GM10248 (cell line): ENCODE results near the gene FILIP1L.

Source experiments
- CTCF ChIA-PET: fragments of 300-600 bp; sonication (Branson Sonifier 250); formaldehyde crosslinking; extraction: SDS; loops from one replicate; lab custom pipeline; 2021; ENCODE audit warnings: antibody characterized with exemption; lab: Yijun Ruan, JAX
- POLR2A ChIA-PET: fragments of 350-650 bp; sonication (Branson Sonifier 250); formaldehyde crosslinking; extraction: SDS; loops from one replicate; lab custom pipeline; 2020; ENCODE audit warnings: antibody characterized with exemption; lab: Yijun Ruan, JAX
- DNase-seq: peaks from one replicate; pipeline ENCODE4 v3.0.0; 2012; ENCODE audit errors: extremely low spot score
- TF ChIP-seq, protein P1 (sequence below): IDR thresholded peaks from 2 replicates; pipeline ENCODE4 v1.5.1; 2012; ENCODE audit warnings: mild to moderate bottlenecking, low read depth; ENCODE audit errors: extremely low read depth, missing control alignments, control extremely low read depth

Gene FILIP1L

DNA sequence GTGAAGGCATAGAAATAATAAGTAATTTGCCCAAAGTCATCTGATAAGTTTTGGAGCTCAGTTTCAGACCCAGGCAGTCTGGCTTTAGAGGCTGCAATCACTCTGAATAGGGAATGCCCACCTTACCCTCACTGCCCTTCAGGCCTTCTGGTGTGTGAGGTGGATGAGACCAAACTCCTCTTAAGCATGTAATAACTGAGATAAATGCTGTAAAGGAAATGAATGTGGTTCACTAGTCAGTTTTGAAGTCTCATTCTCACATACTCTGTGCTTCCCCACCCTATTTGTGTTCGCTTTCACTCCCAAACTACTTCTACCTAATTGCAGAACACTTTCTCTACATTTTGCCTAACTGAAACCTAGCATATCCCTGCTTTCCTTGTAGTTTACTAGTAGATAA lies 144.1 kb downstream of the FILIP1L start:
- POLR2A ChIA-PET, result no interaction called here
- DNase-seq, result peak; percentile 39
- TF ChIP-seq, protein P1, sequence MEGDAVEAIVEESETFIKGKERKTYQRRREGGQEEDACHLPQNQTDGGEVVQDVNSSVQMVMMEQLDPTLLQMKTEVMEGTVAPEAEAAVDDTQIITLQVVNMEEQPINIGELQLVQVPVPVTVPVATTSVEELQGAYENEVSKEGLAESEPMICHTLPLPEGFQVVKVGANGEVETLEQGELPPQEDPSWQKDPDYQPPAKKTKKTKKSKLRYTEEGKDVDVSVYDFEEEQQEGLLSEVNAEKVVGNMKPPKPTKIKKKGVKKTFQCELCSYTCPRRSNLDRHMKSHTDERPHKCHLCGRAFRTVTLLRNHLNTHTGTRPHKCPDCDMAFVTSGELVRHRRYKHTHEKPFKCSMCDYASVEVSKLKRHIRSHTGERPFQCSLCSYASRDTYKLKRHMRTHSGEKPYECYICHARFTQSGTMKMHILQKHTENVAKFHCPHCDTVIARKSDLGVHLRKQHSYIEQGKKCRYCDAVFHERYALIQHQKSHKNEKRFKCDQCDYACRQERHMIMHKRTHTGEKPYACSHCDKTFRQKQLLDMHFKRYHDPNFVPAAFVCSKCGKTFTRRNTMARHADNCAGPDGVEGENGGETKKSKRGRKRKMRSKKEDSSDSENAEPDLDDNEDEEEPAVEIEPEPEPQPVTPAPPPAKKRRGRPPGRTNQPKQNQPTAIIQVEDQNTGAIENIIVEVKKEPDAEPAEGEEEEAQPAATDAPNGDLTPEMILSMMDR, result no peak
- CTCF ChIA-PET, result interaction anchor here (1.8 kb wide), 1 partner anchor 15 kb away, joined by 6 read pairs; no protein-coding TSS in a partner anchor

DNA sequence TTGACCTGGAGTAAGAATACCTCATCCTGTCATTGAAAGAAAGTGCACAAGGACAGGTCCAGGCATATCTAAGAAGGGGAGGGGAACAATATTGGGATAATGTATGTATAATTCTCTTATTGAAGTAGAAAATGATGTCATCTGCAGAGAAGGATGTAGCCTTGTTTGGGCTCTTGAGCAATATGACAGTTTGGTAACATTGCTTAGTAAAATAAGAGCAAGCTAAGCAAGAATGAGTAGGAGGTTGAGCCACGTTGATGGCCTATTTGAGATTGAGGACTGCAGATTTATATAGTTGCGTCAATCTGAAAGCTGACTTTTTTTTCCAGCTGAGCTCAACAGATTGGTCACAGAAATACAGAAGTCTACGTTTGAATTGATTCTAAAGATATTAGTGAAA lies 145.2 kb downstream of the FILIP1L start:
- ChIA-PET CTCF (interaction anchor here (0.6 to 1.8 kb wide), 2 partner anchors 13 to 18 kb away, joined by 3 to 6 read pairs; no protein-coding TSS in a partner anchor), POLR2A (no interaction called here)
- no peak for DNase-seq
- TF ChIP-seq, protein P1, result no peak

GRCh38 chr3:99967796-99968195 lies 146.5 kb downstream of the FILIP1L start:
- no peak for DNase-seq
- TF ChIP-seq, protein P1, result no peak
- ChIA-PET POLR2A (no interaction called here), CTCF (interaction anchor here (1.2 kb wide), 1 partner anchor 11 kb away, joined by 4 read pairs; no protein-coding TSS in a partner anchor)

GRCh38 chr3:99966662-99967416 lies 147.5 kb downstream of the FILIP1L start:
- DNase-seq, result no peak
- CTCF ChIA-PET, result interaction anchor here (1.2 kb wide), 1 partner anchor 10 kb away, joined by 4 read pairs; no protein-coding TSS in a partner anchor
- TF ChIP-seq, protein P1, result no peak
- POLR2A ChIA-PET, result no interaction called here

DNA sequence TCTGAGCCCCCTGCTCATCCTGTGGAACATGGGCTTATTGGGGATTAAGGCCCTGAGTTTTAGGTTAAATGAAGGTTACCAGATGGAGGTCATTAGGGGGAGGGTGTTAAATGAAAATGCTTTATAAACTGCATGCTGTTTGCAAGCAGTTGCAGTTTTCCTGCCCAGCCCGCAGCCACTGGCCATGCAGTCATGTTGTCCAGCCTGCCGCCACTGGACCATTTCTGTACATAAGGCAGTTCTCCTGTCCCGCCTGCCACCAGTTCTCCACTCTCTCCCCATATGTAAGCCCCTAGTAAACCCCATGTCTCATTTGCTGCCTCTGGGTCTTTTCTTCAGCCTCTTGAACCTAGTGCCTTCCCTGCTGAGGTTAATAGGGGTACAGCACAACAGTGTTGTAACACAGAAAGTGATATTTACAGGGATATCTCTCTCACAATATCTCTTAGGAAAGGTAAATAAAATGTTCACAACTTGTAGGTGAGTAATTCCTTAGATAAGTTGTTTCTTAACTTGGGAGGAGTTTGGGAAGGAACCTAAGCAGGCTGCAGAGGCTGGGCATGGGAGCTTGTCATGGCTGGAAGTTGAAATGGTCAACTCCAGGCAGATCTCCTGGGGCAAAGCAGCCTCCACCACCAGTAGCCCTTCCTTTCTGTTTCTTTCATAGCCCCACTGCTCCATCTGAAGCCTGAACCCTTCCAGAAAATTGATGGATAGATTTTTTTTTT lies 148.5 kb downstream of the FILIP1L start:
- TF ChIP-seq, protein P1, result no peak
- CTCF ChIA-PET, result no interaction called here
- DNase-seq, result no peak
- POLR2A ChIA-PET, result no interaction called here

DNA sequence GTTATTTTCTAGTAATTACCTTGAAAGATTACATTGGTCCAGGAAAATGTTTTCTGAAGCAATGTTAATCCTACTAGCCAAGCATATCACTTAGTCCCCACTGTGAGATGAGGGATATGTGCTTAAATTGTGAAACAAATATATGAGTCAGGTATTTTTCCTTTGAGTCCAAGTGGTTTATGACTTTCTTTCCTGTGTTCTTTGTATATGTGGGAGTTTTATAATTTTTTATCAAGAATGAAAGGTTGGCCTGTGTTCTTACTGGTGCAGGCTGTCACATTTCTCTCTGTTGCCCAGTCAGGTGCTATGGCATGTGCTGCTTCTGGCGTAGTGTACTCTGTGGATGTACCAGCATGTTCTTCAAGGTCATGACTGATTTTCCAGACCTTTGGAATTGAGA lies 149.2 kb downstream of the FILIP1L start:
- DNase-seq, result no peak
- ChIA-PET POLR2A (no interaction called here), CTCF (interaction anchor here (1.0 to 1.4 kb wide), 4 partner anchors 9 to 61 kb away, joined by 3 to 5 read pairs (median 4); no protein-coding TSS in a partner anchor)
- TF ChIP-seq, protein P1, result no peak
